Parathyroid adenoma (tissue), 2 donors: Measurements from ENCODE around the gene GIMAP7.

Experiments
- H2AFZ ChIP-seq: fragments of 300-600 bp; sonication (generic); one replicate; pipeline ENCODE4 v1.7.0; 2017; ENCODE audit warnings: antibody characterized with exemption, mild to moderate bottlenecking
- H3K27ac ChIP-seq: fragments of 300-600 bp; sonication (generic); one replicate; pipeline ENCODE4 v1.7.0; 2017
- H3K27me3 ChIP-seq: fragments of 300-600 bp; sonication (generic); one replicate; pipeline ENCODE4 v1.7.0; 2017; ENCODE audit warnings: low read length; ENCODE audit not compliant: control insufficient read depth, insufficient read depth
- H3K36me3 ChIP-seq: fragments of 300-600 bp; sonication (generic); one replicate; pipeline ENCODE4 v1.7.0; 2017; ENCODE audit warnings: low read length; ENCODE audit not compliant: control insufficient read depth, insufficient read depth
- H3K4me1 ChIP-seq: fragments of 300-600 bp; sonication (generic); one replicate; pipeline ENCODE4 v1.7.0; 2017; ENCODE audit warnings: control low read depth
- H3K4me2 ChIP-seq: fragments of 300-600 bp; sonication (generic); one replicate; pipeline ENCODE4 v1.7.0; 2017; ENCODE audit warnings: low read length
- H3K4me3 ChIP-seq: fragments of 300-600 bp; sonication (generic); one replicate; pipeline ENCODE4 v1.7.0; 2017; ENCODE audit warnings: low read depth, low read length
- H3K79me2 ChIP-seq: fragments of 300-600 bp; sonication (generic); one replicate; pipeline ENCODE4 v1.7.0; 2017; ENCODE audit warnings: control low read depth
- H3K9ac ChIP-seq: fragments of 300-600 bp; sonication (generic); one replicate; pipeline ENCODE4 v1.7.0; 2017; ENCODE audit warnings: mild to moderate bottlenecking
- H3K9me3 ChIP-seq: fragments of 300-600 bp; sonication (generic); one replicate; pipeline ENCODE4 v1.7.0; 2017; ENCODE audit warnings: low read length; ENCODE audit not compliant: control insufficient read depth
- CTCF ChIP-seq: fragments of 300-600 bp; sonication (generic); IDR thresholded peaks from one replicate; pipeline ENCODE4 v1.7.0; 2017; ENCODE audit warnings: antibody characterized with exemption, mild to moderate bottlenecking
- donor health status: primary hyperparathyroidism.

The GIMAP7 gene

GRCh38 chr7:150514748-150515222, at the start of gene GIMAP7:
Gene GIMAP7 (plus strand): TSS chr7:150514872. CDS start chr7:150519975, 5,103 bp downstream.
- no peak for TF ChIP-seq CTCF
- Histone ChIP-seq H3K27ac (peak within 1 kb of the TSS; percentile 63), H3K27me3 (no peaks in the 10 kb centered on the region), H3K9me3 (no peaks in the 10 kb centered on the region), H3K9ac (no peak within 1 kb of the TSS), H3K36me3 (no peaks in the 10 kb centered on the region), H3K4me3 (peak within 1 kb of the TSS; percentile 39), H3K4me2 (peak within 1 kb of the TSS; percentile 7), H2AFZ (no peak within 1 kb of the TSS), H3K4me1 (no peaks in the 10 kb centered on the region), H3K79me2 (no peaks in the 10 kb centered on the region)

- no peak for TF ChIP-seq CTCF
- no peaks in the 10 kb centered on the region for H3K4me1 ChIP-seq
- H3K4me2 ChIP-seq: no peak overlapping the region
- no peak overlapping the region for H3K4me3 ChIP-seq
- no peaks in the 10 kb centered on the region for H3K36me3 ChIP-seq
- H3K9ac ChIP-seq: no peak overlapping the region
- H3K27ac ChIP-seq: no peak overlapping the region
- no peaks in the 10 kb centered on the region for H3K27me3 ChIP-seq
- no peaks in the 10 kb centered on the region for H3K79me2 ChIP-seq
- no peaks in the 10 kb centered on the region for H3K9me3 ChIP-seq
- H2AFZ ChIP-seq: no peak overlapping the region
Measured at GRCh38 chr7:150464962-150465361, 49.7 kb upstream of the GIMAP7 start.

GRCh38 chr7:150465414-150465813, 49.3 kb upstream of the GIMAP7 start:
- no peaks in the 10 kb centered on the region for H3K79me2 ChIP-seq
- no peak overlapping the region for H3K9ac ChIP-seq
- H3K27ac ChIP-seq: no peak overlapping the region
- no peaks in the 10 kb centered on the region for H3K36me3 ChIP-seq
- no peak overlapping the region for H3K4me3 ChIP-seq
- no peak overlapping the region for H3K4me2 ChIP-seq
- no peaks in the 10 kb centered on the region for H3K27me3 ChIP-seq
- no peak for TF ChIP-seq CTCF
- H3K4me1 ChIP-seq: no peaks in the 10 kb centered on the region
- no peaks in the 10 kb centered on the region for H3K9me3 ChIP-seq
- H2AFZ ChIP-seq: no peak overlapping the region

- H3K9me3 ChIP-seq: no peaks in the 10 kb centered on the region
- no peak overlapping the region for H2AFZ ChIP-seq
- no peak overlapping the region for H3K27ac ChIP-seq
- H3K79me2 ChIP-seq: no peaks in the 10 kb centered on the region
- H3K4me2 ChIP-seq: no peak overlapping the region
- H3K4me1 ChIP-seq: no peaks in the 10 kb centered on the region
- TF ChIP-seq CTCF: no peak
- H3K9ac ChIP-seq: no peak overlapping the region
- H3K4me3 ChIP-seq: no peak overlapping the region
- no peaks in the 10 kb centered on the region for H3K36me3 ChIP-seq
- H3K27me3 ChIP-seq: no peaks in the 10 kb centered on the region
Measured at GRCh38 chr7:150466477-150466876, 48.2 kb upstream of the GIMAP7 start.

GRCh38 chr7:150468241-150468640, 46.4 kb upstream of the GIMAP7 start:
- Histone ChIP-seq H3K27ac (no peak overlapping the region), H3K27me3 (no peaks in the 10 kb centered on the region), H3K4me3 (no peak overlapping the region), H3K79me2 (no peaks in the 10 kb centered on the region), H3K4me2 (no peak overlapping the region), H2AFZ (no peak overlapping the region), H3K9ac (no peak overlapping the region), H3K4me1 (no peaks in the 10 kb centered on the region), H3K36me3 (no peaks in the 10 kb centered on the region), H3K9me3 (no peaks in the 10 kb centered on the region)
- TF ChIP-seq CTCF: no peak
